ENCODE measurements around the gene ZNF775.

GRCh38 chr7:150358433-150358832, 20.7 kb upstream of the ZNF775 start:
- TF ChIP-seq CTCF (IDR thresholded peaks at IDR 0.05) (no peak), ZFX (IDR thresholded peaks at IDR 0.05; ENCODE audit: borderline replicate concordance) (no peak)

Measured in 22Rv1 (cell line).